Activated naive CD4-positive, alpha-beta T cell treated with anti-CD3 and anti-CD28 coated beads, Interleukin-2, amount 50 U/mL, for 72 hours (primary cell): Measurements from ENCODE around the gene CERT1. TPM values are rescaled to one million over a fixed set of nuclear protein-coding genes. Genes with fewer than 3 reads are reported as not detected.

Experiments used
- ATAC-seq, 2 donors: fragments of 150-1000 bp; cut with Tn5 transposase; 2 replicates each; pipeline ENCODE4 v1.10.0; 2021; ENCODE audit warnings: mild to moderate bottlenecking in 2 of 2, moderate library complexity in 2 of 2
- DNase-seq, 2 donors: peaks; one replicate each; pipeline ENCODE4 v3.0.0; 2021 to 2022; ENCODE audit warnings: low spot score in 2 of 2
- H3K27ac Mint-ChIP-seq, 2 donors: one replicate each; pipeline ENCODE4 v1.8.0; 2022; ENCODE audit warnings: mild to moderate bottlenecking in 2 of 2, mixed read lengths in 2 of 2
- H3K36me3 Mint-ChIP-seq, 2 donors: one replicate each; pipeline ENCODE4 v1.8.0; 2022; ENCODE audit warnings: mixed read lengths in 2 of 2
- H3K9me3 Mint-ChIP-seq, 2 donors: one replicate each; pipeline ENCODE4 v1.8.0; 2022; ENCODE audit warnings: mixed read lengths in 2 of 2
- total RNA-seq, 2 donors: library from RNA; stranded (reverse); gene quantifications; one replicate each; pipeline ENCODE4 v1.2.3, GENCODE V29; 2022

CERT1 gene
- total RNA-seq, 2 donors from 2014 or later = 30.3 to 32.5 TPM

DNA sequence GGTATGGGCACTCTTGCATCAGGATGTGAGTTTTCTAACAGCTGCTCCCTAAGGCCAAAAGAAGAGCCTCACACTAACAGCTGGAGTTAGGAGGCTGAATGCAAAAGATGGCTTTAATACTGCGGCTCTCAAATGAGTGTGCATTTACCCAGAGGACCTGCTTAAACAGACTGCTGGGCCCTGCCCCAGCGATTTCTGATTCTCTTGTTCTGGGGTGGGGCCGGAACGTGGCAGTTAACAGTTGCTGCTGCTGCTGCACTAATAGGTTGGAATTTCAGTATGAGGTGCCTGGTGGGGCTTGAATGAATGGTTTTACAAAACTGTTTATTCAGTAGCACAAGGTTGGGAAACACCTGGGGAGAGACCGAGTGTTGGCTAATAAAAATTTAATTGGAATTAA is 148.3 kb downstream of the CERT1 start:
- no peaks in the 10 kb centered on the region for H3K9me3 Mint-ChIP-seq
- DNase-seq = no peak
- peaks cover 0 to 8% of the 10 kb centered on the region in 2 donors for H3K36me3 Mint-ChIP-seq
- ATAC-seq = no peak
- H3K27ac Mint-ChIP-seq = peak overlapping the region in 1 of 2 donors; percentile 25

DNA sequence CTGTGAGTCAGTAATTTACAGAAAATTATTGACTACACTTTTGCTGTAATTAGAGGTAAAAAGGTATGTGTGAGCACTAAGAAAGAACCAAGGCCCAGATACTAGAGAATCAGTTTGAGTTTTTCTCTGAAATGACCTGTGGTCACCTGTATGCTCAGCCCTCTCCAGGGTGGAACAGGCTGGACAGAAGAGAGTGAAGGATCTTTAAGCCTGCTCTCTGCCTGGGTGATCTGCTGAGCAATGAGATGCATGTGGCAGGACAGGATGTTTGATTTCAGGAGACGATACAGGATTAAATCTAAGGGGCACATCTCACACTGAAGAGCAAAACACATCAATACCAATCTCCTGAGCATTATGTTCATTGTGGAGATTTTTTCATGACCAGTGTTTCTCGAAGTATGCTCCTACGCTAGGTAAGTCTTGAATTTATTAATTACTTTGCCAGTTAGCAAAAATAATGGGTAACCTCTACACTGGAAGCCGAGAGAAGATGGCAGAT is 148.9 kb downstream of the CERT1 start:
- peak overlapping the region in 1 of 2 donors; percentile 18 for H3K27ac Mint-ChIP-seq
- no peaks in the 10 kb centered on the region for H3K9me3 Mint-ChIP-seq
- no peak for DNase-seq
- no peak for ATAC-seq
- peaks cover 1 to 10% of the 10 kb centered on the region in 2 donors for H3K36me3 Mint-ChIP-seq

DNA sequence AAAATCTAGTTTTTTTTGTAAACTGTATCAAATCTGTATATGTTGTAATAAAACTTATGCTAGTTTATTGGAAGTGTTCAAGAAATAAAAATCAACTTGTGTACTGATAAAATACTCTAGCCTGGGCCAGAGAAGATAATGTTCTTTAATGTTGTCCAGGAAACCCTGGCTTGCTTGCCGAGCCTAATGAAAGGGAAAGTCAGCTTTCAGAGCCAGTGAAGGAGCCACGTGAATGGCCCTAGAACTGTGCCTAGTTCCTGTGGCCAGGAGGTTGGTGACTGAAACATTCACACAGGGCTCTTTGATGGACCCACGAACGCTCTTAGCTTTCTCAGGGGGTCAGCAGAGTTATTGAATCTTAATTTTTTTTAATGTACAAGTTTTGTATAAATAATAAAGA is 150.1 kb downstream of the CERT1 start:
- no peak for DNase-seq
- no peaks in the 10 kb centered on the region for H3K9me3 Mint-ChIP-seq
- H3K27ac Mint-ChIP-seq = peak overlapping the region in 1 of 2 donors; percentile 18
- no peak for ATAC-seq
- peaks cover 9 to 20% of the 10 kb centered on the region in 2 donors for H3K36me3 Mint-ChIP-seq

DNA sequence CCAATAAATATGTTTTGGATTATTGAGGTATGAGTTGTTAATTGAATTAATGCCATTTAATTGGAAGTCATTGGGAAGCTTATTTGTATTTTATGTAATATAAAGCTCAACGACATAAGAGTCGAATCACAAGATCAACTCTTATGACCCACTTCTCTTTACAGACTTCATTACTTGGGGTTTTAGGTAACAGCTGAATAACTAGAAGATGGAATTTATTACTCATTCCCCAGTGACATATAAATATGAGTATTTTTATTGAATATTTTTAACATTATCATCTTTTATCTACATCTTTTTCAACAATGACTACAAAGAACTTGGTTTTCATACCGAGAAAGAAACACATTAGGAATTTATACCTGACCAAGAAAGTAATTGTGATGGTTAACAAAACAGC is 153.3 kb downstream of the CERT1 start:
- ATAC-seq = no peak
- DNase-seq = no peak
- Mint-ChIP-seq H3K36me3 (peaks cover 16 to 25% of the 10 kb centered on the region in 2 donors), H3K9me3 (no peaks in the 10 kb centered on the region), H3K27ac (no peak overlapping the region)

DNA sequence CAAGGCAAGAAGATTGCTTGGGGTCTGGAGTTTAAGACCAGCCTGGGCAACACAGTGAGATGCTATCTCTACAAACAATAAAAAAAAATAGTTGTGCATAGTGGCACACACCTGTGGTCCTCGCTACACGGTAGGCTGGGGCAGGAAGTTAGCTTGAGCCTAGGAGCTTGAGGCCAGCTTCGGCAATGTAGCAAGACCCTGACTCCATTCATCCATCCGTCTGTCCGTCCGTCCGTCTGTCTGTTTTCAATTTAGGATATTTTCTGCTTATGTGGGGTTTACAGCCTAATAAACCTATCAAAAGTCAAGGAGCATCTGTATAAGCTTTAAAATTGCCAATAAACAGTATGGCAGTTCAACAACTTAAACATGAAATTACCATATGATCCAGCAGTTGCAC is 154.7 kb downstream of the CERT1 start:
- Mint-ChIP-seq H3K36me3 (peaks cover 16 to 25% of the 10 kb centered on the region in 2 donors), H3K27ac (no peak overlapping the region), H3K9me3 (no peaks in the 10 kb centered on the region)
- ATAC-seq (no peak), DNase-seq (no peak)

DNA sequence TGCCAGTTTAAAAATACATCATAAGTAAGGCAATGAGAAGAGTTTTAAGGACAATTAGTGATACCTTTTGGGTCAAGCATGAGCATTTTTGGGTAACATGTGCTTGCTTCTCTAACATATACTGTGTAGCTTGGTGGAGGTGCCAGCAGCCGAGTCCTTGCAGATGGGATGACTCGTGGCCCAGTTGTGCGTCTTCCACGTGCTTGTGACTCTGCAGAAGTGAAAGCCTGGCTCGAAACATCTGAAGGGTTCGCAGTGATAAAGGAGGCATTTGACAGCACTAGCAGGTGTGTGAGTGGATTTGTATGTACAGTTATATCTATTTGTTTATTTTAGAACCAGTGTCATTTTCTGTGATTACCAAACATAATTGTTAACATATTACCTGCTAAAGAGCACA is 156.2 kb downstream of the CERT1 start:
- ATAC-seq = no peak
- Mint-ChIP-seq H3K36me3 (peaks cover 16 to 23% of the 10 kb centered on the region in 2 donors), H3K27ac (peak overlapping the region in 1 of 2 donors; percentile 32), H3K9me3 (no peaks in the 10 kb centered on the region)
- no peak for DNase-seq

DNA sequence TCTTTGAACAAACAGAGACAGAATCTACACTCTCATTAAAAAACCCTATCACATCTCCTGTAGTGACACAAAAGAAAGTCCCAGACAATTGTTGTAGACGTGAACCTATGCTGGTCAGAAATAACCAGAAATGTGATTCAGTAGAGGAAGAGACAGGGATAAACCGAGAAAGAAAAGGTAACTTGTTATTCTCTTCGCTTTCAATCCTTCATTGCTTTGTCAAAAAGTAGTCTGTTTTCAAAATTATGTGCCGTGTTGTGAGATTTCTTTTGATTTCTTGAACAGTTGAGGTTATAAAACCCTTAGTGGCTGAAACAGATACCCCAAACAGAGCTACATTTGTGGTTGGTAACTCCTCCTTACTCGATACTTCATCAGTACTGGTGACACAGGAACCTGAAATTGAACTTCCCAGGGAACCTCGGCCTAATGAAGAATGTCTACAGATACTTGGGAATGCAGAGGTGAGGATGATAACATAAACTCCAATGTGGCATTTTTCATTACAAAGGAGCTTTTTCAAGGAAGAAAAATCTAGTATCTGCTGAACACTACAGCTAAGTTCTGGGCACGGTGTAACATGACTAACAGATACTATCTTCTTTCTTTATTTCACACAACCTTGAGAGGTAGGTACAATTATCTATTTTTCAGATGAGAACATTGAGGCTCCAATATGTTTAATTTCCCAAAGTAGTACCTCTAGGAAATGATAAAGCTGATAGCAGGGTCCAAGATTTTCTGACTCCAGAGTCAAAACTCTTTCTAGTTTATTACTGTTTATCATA is 160.1 kb downstream of the CERT1 start:
- Mint-ChIP-seq H3K27ac (peak overlapping the region; percentile 3 to 80), H3K36me3 (peaks cover 11 to 24% of the 10 kb centered on the region in 2 donors), H3K9me3 (no peaks in the 10 kb centered on the region)
- DNase-seq (no peak), ATAC-seq (peak; percentile 87 to 94)

DNA sequence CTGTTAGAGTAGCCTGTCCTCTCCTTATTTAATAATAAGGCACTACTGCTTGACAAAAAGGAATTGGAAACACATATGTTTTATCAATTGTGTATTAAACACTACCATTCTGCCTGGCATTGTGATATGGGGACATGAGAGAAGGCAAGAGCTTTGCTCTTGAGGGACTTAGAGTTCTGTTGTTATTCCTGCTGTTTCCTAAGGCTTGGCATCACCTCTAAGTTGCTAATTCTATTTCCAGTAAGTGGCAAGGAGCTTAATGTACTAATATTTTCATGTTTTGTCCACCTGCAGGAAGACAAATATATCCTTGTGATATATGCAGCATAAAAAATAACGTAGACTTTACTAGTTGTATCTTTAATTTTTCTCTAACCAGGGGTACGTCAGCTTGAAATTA is 161.8 kb downstream of the CERT1 start:
- no peaks in the 10 kb centered on the region for H3K9me3 Mint-ChIP-seq

DNA sequence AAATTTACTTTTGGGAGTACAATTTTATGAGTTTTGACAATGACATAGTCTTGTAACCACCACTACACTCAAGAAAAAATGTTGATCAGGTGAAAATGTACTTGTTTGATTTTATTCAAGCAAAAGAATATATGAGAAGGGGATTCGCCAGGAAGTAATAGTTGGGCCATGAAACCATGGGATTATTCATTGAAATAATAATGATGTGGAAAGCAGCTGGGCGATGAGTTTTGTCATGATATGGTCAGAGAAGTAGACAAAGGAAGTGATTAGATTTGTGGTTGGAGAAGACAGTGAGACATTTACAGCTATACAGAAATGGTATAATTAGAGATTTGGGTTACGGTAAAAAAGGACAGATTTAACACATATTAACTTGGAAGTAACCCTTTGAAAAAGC is 163.2 kb downstream of the CERT1 start:
- H3K36me3 Mint-ChIP-seq = peaks cover 4 to 19% of the 10 kb centered on the region in 2 donors
- no peak for ATAC-seq
- H3K27ac Mint-ChIP-seq = no peak overlapping the region
- DNase-seq = no peak
- no peaks in the 10 kb centered on the region for H3K9me3 Mint-ChIP-seq

More for the DNA sequence above, 161.8 kb downstream of the CERT1 start:
- Mint-ChIP-seq H3K36me3 (peaks cover 4 to 19% of the 10 kb centered on the region in 2 donors), H3K27ac (no peak overlapping the region)
- ATAC-seq (no peak), DNase-seq (no peak)

DNA sequence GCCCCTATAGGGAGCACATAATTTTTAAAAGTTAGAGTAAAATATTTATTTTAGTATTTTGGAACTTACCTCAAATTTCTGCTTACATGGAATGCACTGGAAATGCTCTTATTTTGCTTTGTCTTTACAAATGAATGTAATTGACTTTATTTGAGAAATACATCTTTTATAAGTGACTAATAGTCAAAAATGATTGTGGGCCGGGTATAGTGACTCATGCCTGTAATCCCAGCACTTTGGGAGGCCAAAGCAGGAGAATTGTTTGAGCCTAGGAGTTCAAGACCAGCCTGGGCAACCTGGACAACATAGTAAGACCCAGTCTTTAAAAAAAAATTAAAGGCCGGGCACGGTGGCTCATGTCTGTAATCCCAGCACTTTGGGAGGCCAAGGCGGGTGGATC is 168.6 kb downstream of the CERT1 start:
- no peaks in the 10 kb centered on the region for H3K9me3 Mint-ChIP-seq
- peaks cover 11 to 15% of the 10 kb centered on the region in 2 donors for H3K36me3 Mint-ChIP-seq
- ATAC-seq (no peak), DNase-seq (no peak)
- H3K27ac Mint-ChIP-seq = no peak overlapping the region

DNA sequence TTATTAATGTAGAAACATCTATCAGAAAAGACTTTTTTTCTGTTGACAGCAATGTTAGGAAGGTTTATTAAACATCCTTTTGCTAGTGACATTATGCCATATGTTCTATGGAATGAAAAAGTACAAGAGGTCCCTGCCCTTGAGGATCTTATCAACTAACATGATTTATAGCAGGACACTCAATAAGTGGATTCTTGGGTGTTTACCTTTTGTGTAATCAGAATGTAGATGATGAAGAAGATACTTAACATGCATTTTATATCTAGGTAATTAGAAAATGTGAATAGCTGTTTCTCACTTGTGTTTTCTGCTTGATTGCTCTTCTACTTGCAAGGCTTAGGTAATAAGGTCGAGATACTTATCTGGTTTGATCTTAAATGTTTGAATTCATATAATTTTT is 169.5 kb downstream of the CERT1 start:
- ATAC-seq = no peak

DNA sequence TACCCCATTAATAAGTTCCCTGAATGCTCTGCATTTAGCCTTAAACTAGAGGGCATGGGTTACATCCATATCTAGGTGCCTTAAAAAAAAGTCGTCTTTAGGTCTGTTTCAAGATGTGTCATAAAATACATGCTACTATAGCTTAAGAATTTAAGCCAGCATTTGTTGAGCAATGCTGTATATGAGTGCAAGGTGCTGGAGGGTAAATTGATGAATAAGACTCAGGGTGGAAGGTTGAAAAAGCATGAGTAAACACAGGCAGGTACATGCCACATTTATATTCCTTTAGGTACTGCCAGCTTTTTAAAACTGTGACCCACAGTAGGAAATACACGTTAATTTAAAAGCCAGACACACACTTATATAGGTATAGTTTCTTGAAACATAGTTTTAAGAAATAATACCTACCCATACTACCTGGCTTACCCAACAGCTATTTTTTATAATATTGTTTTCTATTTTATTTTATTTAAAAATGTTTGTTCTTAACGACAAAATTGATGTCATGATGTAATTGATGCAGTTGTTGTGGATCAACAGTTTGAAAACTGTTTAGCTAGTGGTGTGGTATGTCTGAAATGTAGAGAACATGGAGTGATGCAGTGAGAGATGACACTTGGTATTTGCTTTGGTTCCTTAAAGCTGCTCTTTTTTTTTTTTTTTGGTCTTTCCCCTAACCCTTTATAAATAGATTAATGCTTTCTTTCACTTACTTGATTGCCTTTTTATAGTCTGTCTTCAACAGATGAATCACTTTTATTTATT is 170.5 kb downstream of the CERT1 start:
- H3K27ac Mint-ChIP-seq = no peak overlapping the region
- no peak for DNase-seq
- no peak for ATAC-seq
- H3K36me3 Mint-ChIP-seq = peaks cover 13 to 15% of the 10 kb centered on the region in 2 donors
- no peaks in the 10 kb centered on the region for H3K9me3 Mint-ChIP-seq

More for the DNA sequence above, 169.5 kb downstream of the CERT1 start:
- no peak overlapping the region for H3K27ac Mint-ChIP-seq
- H3K36me3 Mint-ChIP-seq = peaks cover 13 to 15% of the 10 kb centered on the region in 2 donors
- no peak for DNase-seq
- H3K9me3 Mint-ChIP-seq = no peaks in the 10 kb centered on the region

DNA sequence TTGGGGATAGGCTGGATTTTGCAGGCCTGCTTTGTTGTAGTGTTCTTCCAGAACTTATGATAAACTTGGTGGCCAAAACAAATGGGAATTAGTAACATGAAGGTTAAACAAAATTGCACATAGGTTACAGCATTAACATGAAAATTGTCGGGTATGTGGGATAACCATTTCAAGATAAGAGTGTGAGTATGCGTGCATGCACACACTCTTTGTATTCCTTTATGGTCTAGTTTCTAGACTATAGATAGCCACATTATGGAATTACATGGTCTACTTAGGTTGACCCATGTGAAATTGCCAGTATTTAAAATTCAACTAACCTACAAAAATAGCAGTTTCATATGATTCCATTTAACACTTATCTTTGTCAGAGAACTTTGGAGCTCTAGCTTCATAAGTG is 173.0 kb downstream of the CERT1 start:
- peaks cover 13 to 15% of the 10 kb centered on the region in 2 donors for H3K36me3 Mint-ChIP-seq
- H3K27ac Mint-ChIP-seq = no peak overlapping the region
- ATAC-seq = no peak
- DNase-seq = no peak
- no peaks in the 10 kb centered on the region for H3K9me3 Mint-ChIP-seq

DNA sequence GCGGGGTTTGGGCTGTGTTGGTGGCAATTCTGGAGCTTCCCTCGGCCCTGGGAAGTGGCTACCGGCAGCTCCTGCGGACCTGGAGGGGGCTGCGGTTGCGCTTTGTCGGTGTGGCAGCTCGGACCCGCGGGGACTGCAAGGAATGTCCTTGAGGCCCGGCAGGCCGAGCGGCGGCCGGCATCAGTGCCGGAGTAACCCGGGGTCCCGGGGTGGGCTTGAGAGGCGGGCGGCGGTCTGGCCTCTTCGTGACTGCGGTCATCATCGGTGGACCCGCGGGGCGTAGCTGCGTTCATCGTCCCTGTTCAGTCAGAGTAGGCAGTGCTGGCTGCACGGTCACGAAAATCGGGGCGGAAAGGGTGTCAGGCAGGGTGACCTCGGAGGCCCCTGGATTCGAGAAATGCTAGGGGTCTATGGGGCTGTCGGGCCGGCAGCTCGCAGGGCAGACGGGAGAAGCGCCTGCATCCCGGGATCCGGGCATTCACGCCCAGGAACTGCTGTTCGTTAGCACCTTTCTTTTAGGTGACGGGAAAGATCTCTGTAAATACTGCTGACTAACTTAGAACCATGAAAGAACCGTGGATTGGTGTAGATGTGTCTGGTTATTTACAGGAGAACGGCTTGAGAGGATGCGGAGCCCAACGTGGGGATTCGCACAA is 173.9 kb downstream of the CERT1 start:
- DNase-seq (peak; percentile 32 to 65), ATAC-seq (no peak)
- Mint-ChIP-seq H3K27ac (no peak overlapping the region), H3K9me3 (no peaks in the 10 kb centered on the region), H3K36me3 (peaks cover 13 to 15% of the 10 kb centered on the region in 2 donors)

DNA sequence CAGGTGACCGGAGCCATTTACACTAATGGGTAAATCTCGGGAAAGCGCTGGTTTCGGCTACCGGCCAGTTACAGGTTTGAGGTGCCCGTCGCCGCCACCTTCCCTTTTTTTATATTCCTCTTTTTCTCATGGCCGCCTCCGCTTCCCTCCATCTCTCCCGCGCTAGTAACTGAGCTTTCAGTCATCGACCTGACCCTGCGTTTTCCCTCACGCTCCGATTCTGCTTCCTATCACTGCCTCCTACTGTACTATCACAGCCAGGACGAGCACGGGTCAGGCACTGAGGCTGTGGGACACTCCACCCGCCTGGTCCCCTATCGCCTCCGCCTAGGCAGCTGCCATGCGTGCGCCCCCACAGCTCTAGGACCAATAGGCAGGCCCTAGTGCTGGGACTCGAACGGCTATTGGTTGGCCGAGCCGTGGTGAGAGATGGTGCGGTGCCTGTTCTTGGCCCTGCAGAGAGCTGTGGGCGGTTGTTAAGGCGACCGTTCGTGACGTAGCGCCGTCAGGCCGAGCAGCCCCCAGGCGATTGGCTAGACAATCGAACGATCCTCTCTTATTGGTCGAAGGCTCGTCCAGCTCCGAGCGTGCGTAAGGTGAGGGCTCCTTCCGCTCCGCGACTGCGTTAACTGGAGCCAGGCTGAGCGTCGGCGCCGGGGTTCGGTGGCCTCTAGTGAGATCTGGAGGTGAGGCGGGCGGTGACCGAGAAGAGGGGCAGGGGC is 174.7 kb downstream of the CERT1 start, which contains the start of gene HMGCR:
Gene HMGCR (plus strand): TSS at position 606 of the 722 bp plus-strand sequence. CDS start 5,386 bp downstream, outside the sequence.
- no peak within 1 kb of the TSS for H3K27ac Mint-ChIP-seq
- H3K9me3 Mint-ChIP-seq = no peaks in the 10 kb centered on the region
- H3K36me3 Mint-ChIP-seq = peaks cover 13 to 15% of the 10 kb centered on the region in 2 donors
- DNase-seq (peak; percentile 90 to 99), ATAC-seq (peak; percentile 96 to 98)

DNA sequence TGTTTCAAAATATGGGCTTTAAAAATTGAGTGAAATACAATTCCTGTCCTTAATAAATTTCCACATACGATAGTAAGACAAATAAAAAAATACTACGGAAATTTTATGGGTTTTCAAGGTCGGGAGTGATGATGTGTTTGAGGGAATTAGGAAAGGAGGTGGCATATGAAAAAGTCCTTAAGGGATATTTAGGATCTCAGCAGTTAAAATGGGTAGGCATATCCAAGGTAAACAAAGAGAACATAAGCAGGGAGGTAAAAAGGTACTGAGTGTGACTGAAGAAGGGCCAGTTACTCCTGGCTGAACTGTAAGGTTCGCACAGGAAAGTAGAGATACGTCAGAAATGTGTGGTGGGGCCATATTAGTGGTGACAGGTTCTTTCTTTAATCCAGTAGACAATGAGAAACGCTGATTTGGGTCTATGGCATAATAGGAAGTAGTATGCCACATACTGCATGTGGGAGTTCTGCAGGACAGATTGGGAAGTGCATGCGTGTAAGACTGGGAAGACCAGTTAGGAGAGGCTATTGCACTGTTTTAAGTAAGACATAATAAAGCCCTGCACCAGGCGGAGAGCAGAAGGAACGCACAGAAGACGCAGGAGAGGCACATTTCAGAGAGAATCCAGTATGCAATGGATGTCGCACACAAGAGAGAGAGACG is 175.3 kb downstream of the CERT1 start:
- peak in 1 of 2 donors; percentile 2 for ATAC-seq
- peak in 1 of 2 donors; percentile 16 for DNase-seq
- Mint-ChIP-seq H3K36me3 (peaks cover 13 to 15% of the 10 kb centered on the region in 2 donors), H3K9me3 (no peaks in the 10 kb centered on the region), H3K27ac (no peak overlapping the region)
